Stimulated activated CD8-positive, alpha-beta memory T cell treated with anti-CD3 and anti-CD28 coated beads, Interleukin-12 subunit alpha, Interleukin-12 subunit beta, amount 100 ng/mL, for 1 hour (primary cell): ENCODE results near the gene SOCS3.
A peak's percentile ranks its signal among the peaks of the same experiment; 100 is the strongest.

Experiments
- DNase-seq: peaks from one replicate; pipeline ENCODE4 v3.0.0-alpha.2; 2020; ENCODE audit warnings: low read depth

SOCS3 gene

DNA sequence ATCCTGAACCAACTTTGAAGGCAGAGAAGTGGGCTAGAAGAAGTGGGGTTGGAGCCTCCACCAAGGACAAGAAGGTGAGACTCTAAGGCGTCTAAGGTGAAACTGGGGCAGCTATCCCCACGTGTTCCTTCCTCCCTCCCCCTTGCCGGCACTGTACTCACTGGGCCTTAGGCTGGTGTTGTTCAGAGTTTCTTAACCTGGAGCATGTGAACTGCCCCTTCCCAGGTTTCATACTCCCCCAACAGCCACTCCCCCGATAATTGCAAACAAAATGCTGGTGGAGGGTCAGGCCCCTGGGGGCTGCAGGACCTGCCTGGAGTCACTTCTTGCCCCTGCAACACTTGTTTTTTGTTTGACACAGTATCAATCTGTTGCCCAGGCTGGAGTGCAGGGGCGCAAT lies 7.3 kb upstream of the SOCS3 start:
- DNase-seq, result no peak

DNA sequence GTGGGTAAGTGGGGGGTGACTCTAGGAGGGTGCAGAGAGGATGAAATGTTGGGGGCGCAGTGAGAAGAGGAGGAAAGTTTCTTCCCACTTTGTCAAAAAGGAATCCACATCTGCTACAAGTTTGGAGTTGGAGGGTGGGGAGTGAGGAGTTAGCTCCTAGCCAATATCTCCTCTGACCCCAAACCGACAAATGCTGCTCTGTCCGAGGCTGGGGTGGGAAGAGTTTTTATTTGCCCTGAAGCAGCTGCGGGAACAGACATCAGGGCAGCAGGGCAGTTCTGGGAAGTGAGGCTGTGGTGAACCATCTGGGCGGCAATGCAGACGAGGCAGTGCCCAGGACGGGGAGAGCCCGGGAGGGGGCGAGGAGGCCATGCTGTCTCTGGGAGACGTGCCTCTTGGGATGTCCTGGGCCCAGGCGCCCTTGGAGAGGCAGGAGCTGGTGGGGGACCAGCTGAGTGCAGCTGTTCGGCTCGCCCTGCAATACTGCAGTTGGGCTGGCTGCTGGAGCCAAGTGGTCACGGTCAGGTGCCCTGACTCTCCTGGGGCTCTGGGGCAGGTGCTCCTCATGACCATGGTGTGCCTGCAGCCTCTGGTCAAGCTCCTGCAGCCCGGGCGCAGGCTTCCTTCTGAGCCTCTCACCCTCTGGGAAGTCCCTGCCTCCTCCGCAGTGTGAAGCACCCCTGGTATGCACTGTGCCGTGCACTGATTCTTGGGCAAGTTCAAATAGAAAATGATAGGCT lies 6.4 kb upstream of the SOCS3 start:
- DNase-seq, result no peak

DNA sequence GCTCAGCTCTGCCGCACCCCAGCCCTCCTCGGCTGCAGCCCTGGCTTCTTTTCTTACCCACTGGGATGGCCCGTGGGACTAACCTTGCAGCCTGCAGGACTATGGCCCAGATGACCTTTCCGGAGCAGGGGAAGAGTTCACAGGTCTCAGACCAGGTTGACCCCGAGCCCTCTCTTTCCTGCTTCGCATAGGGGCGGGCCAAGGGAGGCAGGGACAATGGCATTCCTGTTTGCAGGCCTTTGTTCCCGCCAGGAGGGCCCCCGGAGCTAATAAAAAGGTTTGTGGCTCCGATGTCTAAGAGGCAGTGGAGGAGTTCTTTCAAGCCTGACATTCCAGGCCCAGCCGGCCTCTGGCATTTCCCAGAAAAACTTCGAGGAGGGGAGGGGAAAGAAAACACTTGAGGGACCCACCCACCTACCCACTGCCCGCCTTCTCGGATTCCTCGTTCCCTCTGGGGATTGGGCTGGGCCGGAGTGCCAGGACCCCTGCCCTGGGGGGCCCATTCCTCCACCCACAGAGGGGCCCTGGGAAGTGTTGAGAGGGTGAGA lies 5.8 kb upstream of the SOCS3 start:
- DNase-seq, result no peak

DNA sequence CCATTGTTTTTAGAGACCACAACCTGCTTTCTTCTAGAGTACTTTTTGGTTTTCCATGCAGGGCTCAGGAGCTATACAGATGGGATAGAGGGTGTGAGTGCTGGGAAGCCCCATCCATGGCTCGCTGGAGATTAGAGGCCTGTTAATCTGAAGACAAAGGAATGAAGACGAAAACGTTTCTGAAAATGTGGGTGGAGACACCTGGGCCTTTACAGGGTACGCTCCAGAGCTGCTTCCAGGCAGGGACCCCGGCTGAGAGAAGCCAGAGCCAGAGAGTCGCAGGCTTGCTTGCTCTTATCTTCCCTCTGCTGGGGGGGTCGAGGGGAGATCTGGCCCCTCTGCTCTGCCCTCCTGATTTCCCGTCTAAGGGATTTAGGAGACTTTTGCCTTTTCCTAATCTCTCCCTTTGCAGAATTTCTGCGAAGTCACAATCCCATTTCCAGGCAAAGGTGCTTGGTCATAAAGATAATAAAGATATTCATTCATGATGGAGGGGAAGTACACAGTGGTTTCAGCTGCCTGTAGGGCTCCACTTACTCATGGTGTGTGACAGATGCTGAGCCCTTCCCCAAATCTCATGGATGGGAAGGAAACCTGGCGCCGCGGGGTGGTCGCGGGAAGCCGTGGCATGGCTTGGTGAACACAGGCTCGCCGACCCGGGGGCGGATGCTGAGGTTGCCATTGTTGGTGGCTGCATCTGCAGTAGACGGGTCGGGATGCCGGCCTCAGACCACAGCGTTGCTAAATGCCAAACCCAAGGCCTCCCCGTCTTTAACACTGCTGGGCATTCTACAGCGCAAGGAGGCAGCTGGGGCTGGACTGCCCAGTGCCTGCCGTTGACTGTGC lies 4.8 kb upstream of the SOCS3 start:
- no peak for DNase-seq

DNA sequence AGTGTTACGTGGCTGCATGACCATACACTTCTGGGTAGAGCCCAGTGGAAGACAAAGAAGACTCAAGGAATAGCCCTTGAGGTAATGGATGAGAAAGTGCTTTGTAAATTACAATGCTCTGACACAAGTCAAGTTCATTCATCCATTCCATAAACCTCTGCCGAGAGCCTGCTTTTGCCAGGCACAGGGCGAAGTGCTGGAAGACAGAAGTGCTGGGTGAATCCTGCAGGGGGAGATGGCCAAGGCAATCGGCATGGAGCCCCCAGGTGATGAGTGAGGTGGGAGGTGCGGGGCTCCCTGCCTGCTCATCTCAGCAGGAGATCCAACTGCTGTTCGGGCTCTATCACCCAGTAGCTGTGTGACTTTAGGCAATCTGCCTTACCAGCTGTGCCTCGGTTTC lies 2.8 kb upstream of the SOCS3 start:
- DNase-seq, result no peak

DNA sequence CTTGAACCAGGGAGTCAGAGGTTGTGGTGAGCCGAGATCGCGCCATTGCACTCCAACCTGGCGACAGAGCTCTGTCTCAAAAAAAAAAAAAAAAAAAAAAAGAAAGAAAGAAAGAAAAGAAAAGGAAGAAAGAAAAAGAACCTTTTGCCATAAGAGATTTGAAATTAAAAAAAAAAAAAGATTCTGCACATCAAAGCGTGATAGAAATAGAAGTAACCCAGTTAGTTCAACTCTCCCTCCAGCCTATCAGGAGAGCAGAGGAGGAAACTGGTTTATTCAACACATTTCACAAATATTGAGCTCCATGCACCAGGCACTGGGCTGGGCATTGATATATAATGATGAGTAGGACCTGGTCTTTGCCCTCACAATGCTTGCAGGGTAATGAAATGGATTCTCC lies 2.4 kb upstream of the SOCS3 start:
- no peak for DNase-seq

DNA sequence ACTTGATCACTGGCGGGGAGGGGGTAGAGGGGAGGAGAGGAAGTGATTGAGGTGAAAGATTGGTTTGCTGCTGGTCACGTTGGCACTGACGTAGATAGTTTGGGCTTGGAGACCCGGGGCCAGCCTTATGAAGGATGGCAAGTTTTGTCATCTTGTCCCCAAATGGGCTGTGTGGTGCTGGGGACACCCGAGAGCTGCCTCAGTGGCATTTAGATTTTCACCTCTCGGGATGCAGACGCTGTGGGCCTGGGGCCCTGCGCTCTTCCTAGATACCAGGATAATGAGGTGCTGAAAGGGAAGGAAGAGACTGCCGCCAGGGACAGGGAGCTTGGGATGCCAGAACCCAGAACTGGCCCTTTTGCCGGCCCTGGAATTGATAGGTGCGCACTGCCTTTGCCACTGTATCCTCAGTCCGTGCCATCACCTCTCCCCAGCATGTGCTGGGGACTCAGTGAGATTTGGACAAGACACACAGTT lies 1.4 kb upstream of the SOCS3 start:
- no peak for DNase-seq

DNA sequence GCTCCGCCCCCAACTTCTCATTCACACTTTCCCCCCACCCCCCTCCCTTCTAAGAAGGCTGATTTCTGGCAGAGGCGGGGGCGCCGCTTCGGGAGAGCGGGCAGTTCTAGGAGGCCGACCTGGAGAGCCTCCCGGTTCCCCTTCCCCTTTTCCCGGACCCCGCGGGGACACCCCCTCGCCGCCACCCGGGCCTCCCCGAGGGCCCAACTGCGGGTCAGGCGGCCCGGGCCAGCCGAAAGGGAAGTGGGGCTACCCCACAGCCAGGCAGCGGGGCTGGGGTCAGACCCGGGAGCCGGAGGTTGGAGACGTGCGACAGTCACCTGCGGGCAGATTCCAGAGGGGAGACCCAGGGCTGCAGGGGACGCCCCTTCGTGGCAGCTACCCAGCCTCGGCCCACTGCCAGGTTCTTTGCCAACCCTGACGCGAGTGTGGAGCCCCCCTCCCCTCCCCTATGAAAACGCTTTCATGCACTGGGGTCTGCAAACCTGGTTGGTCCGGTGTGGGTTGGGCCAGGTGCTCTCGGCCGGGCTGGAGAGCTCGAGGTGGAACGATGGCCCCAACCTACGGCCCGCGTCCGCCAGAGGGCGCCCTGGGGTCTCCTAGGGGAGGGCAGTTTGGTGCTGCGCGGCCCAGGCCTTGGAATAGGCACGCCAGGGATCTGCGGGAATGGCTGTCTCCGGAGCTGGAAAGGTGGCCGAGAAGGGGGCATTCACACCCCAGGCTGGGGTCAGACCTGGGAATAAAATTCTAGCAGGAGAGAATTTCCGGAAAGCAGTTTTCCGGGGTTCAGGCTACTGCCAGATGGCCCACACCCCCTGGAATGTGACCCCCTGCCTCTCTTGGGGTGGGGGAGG lies 721 bp upstream of the SOCS3 start:
- DNase-seq, result peak; percentile 85

DNA sequence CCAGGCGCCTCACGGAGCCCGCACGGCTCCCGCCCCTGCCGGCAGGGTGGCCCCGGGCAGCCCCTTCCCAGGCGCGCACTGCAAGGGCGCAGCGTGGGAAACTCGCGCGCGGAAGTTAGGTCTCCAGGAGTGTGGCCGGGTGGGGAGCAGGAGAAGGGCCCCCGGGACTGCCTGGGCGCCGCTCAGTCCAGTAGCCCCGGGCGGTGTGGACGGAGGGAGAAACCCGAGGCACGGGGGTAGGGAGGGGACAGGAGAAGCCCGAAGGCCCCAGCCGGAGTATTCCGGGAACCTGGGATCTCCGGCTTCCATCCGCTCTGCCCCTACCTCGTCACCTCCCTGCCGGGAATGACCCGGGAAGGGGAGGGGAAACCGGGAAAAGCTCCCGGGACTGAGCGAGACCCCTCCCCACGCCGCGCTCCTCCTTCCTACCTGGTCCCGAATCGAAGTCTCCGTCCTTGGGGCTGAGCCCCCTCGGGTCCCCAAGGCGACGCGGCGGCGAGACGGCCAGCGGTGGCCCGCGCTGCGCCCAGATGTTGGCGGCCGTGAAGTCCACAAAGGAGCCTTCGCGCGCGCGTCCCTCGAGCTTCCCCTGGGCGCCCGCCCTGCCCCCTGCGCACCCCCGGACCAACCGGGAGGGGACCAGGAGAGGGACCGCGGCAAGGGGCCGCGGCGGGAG lies 418 bp downstream of the SOCS3 start:
- DNase-seq, result no peak

DNA sequence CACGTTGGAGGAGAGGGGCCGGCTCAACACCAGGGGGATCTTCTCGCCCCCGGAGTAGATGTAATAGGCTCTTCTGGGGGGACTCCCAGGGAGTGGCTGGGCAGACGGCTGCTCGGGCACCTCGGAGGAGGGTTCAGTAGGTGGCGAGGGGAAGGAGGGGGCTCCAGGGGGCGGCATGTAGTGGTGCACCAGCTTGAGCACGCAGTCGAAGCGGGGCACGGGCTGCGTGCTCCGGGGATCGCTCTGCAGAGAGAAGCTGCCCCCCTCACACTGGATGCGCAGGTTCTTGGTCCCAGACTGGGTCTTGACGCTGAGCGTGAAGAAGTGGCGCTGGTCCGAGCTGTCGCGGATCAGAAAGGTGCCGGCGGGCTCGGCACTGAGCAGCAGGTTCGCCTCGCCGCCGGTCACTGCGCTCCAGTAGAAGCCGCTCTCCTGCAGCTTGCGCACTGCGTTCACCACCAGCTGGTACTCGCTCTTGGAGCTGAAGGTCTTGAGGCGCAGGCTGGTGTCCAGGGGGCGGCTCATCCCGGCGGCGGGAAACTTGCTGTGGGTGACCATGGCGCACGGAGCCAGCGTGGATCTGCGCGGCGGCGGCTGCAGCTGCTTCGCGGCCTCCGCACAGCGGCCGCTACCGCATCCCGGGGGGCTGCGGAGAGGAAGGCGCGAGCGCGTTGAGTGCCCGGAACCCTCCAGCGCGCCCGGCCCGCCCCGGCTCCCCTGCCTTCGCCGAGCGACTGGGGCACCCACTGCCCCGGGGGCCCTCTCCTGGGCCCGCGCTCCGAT lies 1.1 kb downstream of the SOCS3 start:
- no peak for DNase-seq

DNA sequence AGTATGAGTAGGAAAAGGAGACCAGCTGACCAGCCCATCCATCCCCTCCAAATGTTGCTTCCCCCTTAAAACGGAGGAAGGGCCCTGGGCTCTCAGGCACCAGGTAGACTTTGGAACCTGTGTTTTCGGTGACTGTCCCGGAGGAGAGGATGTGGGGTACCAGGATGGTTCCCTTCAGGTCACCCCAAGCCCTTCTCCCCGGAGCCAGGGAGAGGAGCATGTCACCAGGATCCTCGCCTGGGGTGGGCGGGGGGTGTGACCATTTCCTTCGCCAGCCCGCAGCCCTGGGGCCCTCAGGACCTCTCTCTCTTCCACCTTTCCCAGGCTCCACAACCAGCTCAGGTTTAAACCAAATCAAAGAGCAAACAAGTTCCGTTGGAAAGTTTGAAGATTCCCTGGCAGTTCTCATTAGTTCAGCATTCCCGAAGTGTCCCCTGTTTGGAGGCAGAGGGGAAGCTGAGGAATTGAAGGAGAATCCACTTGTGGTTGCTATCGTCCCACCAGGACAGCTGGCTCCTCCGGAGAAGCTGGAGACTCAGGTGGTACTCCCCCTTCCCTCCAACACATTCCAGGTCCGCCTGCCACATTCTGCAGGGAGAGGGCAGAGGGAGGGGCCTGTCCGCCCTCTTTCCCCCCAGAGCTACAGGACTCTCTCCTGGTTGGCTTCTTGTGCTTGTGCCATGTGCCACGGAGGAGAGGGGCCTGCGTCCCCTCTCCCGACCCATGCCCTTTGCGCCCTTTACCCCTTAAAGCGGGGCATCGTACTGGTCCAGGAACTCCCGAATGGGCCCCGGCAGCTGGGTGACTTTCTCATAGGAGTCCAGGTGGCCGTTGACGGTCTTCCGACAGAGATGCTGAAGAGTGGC lies 2.0 kb downstream of the SOCS3 start:
- no peak for DNase-seq

DNA sequence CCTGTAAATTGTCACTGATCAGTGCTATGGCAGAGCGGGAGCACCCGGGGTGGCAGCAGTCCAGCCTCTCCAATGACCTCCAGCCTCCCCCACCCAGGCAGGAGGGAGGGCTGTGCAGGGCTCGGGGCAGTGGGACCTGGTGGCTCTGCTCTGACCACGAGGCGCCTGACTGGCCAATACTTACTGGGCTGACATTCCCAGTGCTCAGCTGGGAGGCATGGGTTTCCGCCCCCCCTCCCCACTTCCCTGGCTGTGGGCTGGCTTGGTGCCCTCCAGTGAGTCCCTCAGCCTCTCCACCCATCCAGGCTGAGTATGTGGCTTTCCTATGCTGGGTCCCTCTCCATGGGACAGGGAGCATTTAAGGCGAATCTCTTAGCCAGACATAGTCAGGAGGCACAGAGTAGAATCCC lies 2.7 kb downstream of the SOCS3 start:
- DNase-seq, result no peak

DNA sequence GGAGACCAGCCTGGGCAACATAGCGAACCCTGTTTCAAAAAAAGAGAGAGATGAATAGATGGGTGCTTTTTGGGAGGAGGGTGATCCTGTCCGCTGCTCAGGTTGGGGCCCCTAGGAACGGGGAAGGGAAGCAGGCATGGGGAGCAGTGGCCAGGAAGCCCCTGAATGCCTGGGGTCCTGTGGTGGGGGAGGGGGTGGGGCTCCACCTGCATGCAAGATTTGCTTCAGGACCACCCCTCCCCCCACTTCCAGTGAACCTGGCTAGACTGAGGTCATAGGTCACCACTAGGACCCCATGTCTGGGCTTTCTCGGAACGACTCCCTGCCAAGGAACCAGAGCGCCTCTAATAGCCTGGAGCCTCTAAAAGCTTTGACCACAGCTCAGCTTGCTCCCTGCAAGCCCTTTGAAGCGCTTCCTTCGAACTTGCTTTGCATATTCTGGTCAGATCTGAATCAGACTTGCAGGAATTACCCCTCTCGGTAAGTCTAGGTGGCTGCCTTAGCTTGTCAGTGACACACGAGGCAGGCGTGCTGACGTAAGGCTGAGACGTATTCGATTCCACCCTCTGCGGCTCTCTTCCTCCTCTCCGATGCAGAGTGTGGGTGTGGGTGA lies 3.7 kb downstream of the SOCS3 start:
- peak; percentile 78 for DNase-seq

DNA sequence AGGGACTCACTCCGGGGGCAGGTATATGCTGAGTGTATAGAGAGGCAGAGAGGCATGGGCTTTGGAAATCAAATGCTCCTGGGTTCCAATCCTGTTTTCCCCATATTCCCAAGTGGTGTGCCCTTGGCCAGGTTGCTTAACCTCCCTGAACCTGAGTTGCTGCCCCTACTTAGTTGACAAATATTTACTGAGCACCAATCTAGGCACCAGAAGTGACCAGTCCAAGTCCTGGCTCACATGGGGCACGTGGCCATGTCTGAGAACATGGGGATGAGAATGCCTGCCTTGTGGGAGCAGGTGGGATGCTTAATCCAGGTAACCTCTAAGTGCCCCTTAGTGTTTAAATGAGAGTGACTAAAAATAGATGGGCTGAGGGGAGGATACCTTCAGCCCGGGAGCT lies 4.2 kb downstream of the SOCS3 start:
- no peak for DNase-seq

DNA sequence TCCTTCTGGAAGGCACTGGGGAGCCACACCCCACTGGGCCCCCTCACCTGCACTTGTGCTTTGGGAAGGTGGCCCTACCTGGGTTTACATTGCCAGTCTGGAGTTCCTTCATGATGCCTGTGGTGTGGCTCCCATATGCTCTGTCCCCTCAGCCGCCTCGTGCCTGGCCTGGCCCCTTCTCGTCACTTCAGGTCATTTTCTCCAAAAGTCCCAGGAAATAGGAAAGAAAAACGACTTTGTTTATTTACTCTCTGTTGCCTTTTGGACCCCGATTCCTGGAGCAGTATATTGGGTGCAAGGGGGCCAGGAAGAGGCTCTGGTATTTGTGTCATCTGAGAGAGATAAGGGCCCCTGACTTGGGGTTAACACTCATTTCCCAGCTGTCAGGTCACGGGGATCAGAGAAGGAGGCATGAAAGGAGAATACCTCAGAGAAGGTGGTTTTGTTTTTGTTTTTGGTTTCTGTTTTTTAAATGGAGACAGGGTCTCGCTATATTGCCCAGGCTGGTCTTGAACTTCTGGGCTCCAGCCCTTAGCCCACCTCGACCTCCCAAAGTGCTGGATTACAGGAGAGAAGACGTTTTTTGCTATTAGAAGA lies 4.7 kb downstream of the SOCS3 start:
- no peak for DNase-seq

DNA sequence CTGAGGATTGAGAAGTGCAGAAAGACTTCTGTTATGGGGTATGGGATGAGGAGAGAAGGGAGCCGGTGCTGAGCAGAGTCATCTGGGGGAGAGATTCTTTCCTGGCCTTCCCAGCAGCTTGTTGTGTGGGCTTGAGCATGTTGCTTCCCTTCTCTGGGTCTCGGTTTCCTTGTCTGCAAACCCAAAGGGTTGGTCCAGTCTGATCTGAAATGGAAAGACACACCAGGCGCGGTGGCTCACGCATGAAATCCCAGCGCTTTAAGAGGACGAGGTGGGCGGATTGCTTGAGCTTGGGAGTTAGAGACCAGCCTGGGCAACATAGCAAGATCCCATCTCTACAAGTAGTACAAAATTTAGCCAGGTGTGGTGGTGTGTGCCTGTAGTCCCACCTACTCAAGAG lies 6.0 kb downstream of the SOCS3 start:
- no peak for DNase-seq

DNA sequence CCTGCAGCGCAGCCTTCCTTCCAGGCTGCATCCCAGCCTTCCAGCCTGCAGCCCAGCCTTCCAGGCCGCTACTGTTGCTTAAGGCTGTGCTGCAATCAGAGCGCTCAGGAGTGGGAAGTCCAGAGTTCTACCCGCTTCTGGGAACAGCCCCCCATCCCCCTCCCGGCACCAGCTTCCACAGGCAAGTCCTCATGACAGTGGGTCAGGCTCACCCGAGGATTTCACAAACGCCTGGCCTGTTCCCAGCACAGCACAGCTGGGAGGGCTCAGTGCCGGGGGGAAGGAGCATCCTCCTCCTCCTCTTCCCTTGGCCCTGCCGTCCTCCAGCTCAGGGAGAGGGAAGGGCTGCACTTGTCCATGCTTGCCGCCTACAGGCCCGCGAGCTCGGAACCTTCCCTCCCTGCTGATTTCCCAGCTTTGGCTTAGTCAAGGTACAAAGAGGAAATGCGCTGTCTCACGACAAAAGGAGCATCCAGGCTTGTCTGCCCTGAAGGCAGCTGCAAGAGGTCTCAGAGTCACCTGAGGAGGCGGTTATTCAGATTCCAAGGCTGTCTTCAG lies 8.3 kb downstream of the SOCS3 start:
- DNase-seq, result no peak

DNA sequence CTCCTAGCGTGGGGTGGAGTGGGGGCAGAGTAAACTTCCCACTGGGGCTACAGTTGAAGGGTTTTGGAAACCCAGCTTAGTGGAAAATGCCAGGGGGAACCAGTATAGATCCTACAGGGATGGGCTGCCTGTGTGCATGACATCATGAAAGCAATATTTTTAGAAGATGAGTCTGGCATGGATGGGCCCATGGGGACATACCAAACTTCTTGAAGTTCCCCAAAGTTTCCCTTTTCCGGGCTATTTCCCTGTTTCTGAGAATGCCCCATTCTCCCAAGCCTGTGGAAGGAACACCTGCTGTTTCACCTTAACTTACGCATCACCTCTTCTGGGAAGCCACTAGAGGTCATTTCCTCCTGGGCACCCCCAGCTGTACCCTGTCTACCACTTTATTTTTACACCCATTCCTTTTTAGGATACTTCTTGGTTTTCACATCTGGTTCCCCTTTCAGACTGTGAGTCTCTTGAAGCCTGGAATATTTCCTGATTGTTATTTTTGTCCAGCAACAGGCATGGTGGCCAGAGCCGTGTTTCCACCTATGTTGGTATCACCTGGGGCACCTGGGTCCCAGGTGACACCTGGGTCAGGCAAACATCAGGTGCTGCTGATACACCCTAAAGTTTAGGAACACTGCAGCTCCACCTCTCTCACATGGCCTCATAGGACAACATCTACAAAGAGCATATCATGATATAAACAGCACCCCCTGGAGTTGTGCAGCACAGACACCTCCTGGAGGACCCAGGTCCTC lies 9.8 kb downstream of the SOCS3 start:
- no peak for DNase-seq
